Measurements from ENCODE around the gene JADE1. TPM values are rescaled to one million over a fixed set of nuclear protein-coding genes. Genes with fewer than 3 reads are reported as not detected.

The JADE1 gene
- total RNA-seq, 4 donors from 2014 or later, result 18.2 to 26.4 (median 19.6) TPM

GRCh38 chr4:128830906-128831503 lies 21.5 kb downstream of the JADE1 start:
- Histone ChIP-seq H3K9me3 (no peaks in the 10 kb centered on the region), H3K4me3 (no peak overlapping the region), H3K4me1 (peaks cover 0 to 46% (median 6%) of the 10 kb centered on the region in 4 donors), H3K27ac (peak overlapping the region in 1 of 4 donors; percentile 14), H3K27me3 (no peaks in the 10 kb centered on the region), H3K36me3 (peaks cover 0 to 13% (median 0%) of the 10 kb centered on the region in 3 donors)
- no peak for TF ChIP-seq CTCF (IDR thresholded peaks at IDR 0.05)
- no peak for TF ChIP-seq POLR2A (IDR thresholded peaks at IDR 0.05)
- DNase-seq, result no peak

- Histone ChIP-seq H3K27ac (peak overlapping the region in 1 of 4 donors; percentile 14), H3K4me1 (peaks cover 0 to 43% (median 4%) of the 10 kb centered on the region in 4 donors), H3K4me3 (no peak overlapping the region), H3K27me3 (no peaks in the 10 kb centered on the region), H3K36me3 (peaks cover 0 to 13% (median 0%) of the 10 kb centered on the region in 3 donors), H3K9me3 (no peaks in the 10 kb centered on the region)
- no peak for DNase-seq
- TF ChIP-seq POLR2A (IDR thresholded peaks at IDR 0.05) (no peak), CTCF (IDR thresholded peaks at IDR 0.05) (no peak)
Measured at GRCh38 chr4:128831531-128832242, 22.2 kb downstream of the JADE1 start.

- DNase-seq, result no peak
- Histone ChIP-seq H3K4me3 (no peak overlapping the region), H3K9me3 (no peaks in the 10 kb centered on the region), H3K36me3 (peaks cover 0 to 13% (median 0%) of the 10 kb centered on the region in 3 donors), H3K4me1 (peaks cover 0 to 37% (median 4%) of the 10 kb centered on the region in 4 donors), H3K27ac (no peak overlapping the region), H3K27me3 (no peaks in the 10 kb centered on the region)
- no peak for TF ChIP-seq CTCF (IDR thresholded peaks at IDR 0.05)
- no peak for TF ChIP-seq POLR2A (IDR thresholded peaks at IDR 0.05)
Measured at GRCh38 chr4:128832243-128832625, 22.7 kb downstream of the JADE1 start.

- H3K4me3 ChIP-seq, result no peak overlapping the region
- no peak for TF ChIP-seq POLR2A (IDR thresholded peaks at IDR 0.05)
- TF ChIP-seq CTCF (IDR thresholded peaks at IDR 0.05), result no peak
- H3K36me3 ChIP-seq, result peaks cover 0 to 13% (median 0%) of the 10 kb centered on the region in 3 donors
- no peak overlapping the region for H3K27ac ChIP-seq
- peaks cover 0 to 39% (median 2%) of the 10 kb centered on the region in 4 donors for H3K4me1 ChIP-seq
- H3K9me3 ChIP-seq, result no peaks in the 10 kb centered on the region
- no peaks in the 10 kb centered on the region for H3K27me3 ChIP-seq
- DNase-seq, result no peak
Measured at GRCh38 chr4:128835498-128836222, 26.2 kb downstream of the JADE1 start.

GRCh38 chr4:128837198-128837597 lies 27.7 kb downstream of the JADE1 start:
- H3K27ac ChIP-seq, result no peak overlapping the region
- H3K27me3 ChIP-seq, result no peaks in the 10 kb centered on the region
- H3K9me3 ChIP-seq, result no peaks in the 10 kb centered on the region
- peaks cover 0 to 13% (median 0%) of the 10 kb centered on the region in 3 donors for H3K36me3 ChIP-seq
- peaks cover 0 to 23% (median 0%) of the 10 kb centered on the region in 4 donors for H3K4me1 ChIP-seq
- H3K4me3 ChIP-seq, result no peak overlapping the region
- no peak for DNase-seq
- TF ChIP-seq CTCF (IDR thresholded peaks at IDR 0.05), result no peak
- TF ChIP-seq POLR2A (IDR thresholded peaks at IDR 0.05), result no peak
